ENCODE results near the gene ZNF565. TPM values are rescaled to one million over a fixed set of nuclear protein-coding genes. Genes with fewer than 3 reads are reported as not detected.

Gene ZNF565
- total RNA-seq, 1 experiment from 2014 or later: 3.0 TPM

GRCh38 chr19:36160821-36161596, 53.5 kb downstream of the ZNF565 start:
- Histone ChIP-seq H3K9ac (ENCODE audit: low read length) (no peak overlapping the region), H3K4me3 (ENCODE audit: low read length) (no peak overlapping the region), H4K20me1 (ENCODE audit: low read length) (no peaks in the 10 kb centered on the region), H3K9me3 (ENCODE audit: low read length) (no peaks in the 10 kb centered on the region), H3K4me2 (ENCODE audit: low read length) (no peak overlapping the region), H3K4me1 (ENCODE audit: insufficient read depth, low read length) (no peaks in the 10 kb centered on the region), H3F3A (ENCODE audit: low read length, unreplicated experiment) (no peaks in the 10 kb centered on the region), H3K27ac (ENCODE audit: low read length) (no peak overlapping the region), H3K27me3 (ENCODE audit: low read length) (no peaks in the 10 kb centered on the region), H3K9me2 (replicated peaks; ENCODE audit: low read length) (no peaks in the 10 kb centered on the region), H2AFZ (ENCODE audit: low read length) (no peak overlapping the region), H3K36me3 (ENCODE audit: low read depth, low read length) (0 out of 2 replicates have a peak, but pooled peaks cover 4% of the 10 kb centered on the region), H3K79me2 (ENCODE audit: low read length) (no peaks in the 10 kb centered on the region)
- ChIA-PET CTCF (interaction anchor here (0.7 kb wide), 1 partner anchor 525 kb away, joined by 4 read pairs; no protein-coding TSS in a partner anchor), POLR2A (ENCODE audit: unreplicated experiment) (no interaction called here)
- DNase-seq: no peak
- BruUV-seq (replicated peaks): no TSS peak
- ATAC-seq: no peak
- intact Hi-C loops (cut with micrococcal nuclease): no loop called here
- no peak for TF ChIP-seq CTCF (conservative IDR thresholded peaks at IDR 0.05; ENCODE audit: low read depth, low read length)
- TF ChIP-seq EZH2phosphoT487 (IDR thresholded peaks at IDR 0.05; ENCODE audit: borderline replicate concordance, low read length): no peak
- no peak for TF ChIP-seq EZH2 (IDR thresholded peaks at IDR 0.05; ENCODE audit: low read length, unreplicated experiment)

- Histone ChIP-seq H3K9ac (ENCODE audit: low read length) (no peak overlapping the region), H3K4me2 (ENCODE audit: low read length) (no peak overlapping the region), H3K79me2 (ENCODE audit: low read length) (no peaks in the 10 kb centered on the region), H3K9me2 (replicated peaks; ENCODE audit: low read length) (no peaks in the 10 kb centered on the region), H3K27me3 (ENCODE audit: low read length) (no peaks in the 10 kb centered on the region), H3F3A (ENCODE audit: low read length, unreplicated experiment) (no peaks in the 10 kb centered on the region), H3K9me3 (ENCODE audit: low read length) (no peaks in the 10 kb centered on the region), H3K36me3 (ENCODE audit: low read depth, low read length) (no peaks in the 10 kb centered on the region), H3K27ac (ENCODE audit: low read length) (no peak overlapping the region), H4K20me1 (ENCODE audit: low read length) (no peaks in the 10 kb centered on the region), H3K4me1 (ENCODE audit: insufficient read depth, low read length) (no peaks in the 10 kb centered on the region), H3K4me3 (ENCODE audit: low read length) (no peak overlapping the region), H2AFZ (ENCODE audit: low read length) (no peak overlapping the region)
- ChIA-PET CTCF (no interaction called here), POLR2A (ENCODE audit: unreplicated experiment) (no interaction called here)
- intact Hi-C loops (cut with micrococcal nuclease): no loop called here
- BruUV-seq (replicated peaks): no TSS peak
- ATAC-seq (no peak), DNase-seq (no peak)
- TF ChIP-seq EZH2 (IDR thresholded peaks at IDR 0.05; ENCODE audit: low read length, unreplicated experiment) (no peak), EZH2phosphoT487 (IDR thresholded peaks at IDR 0.05; ENCODE audit: borderline replicate concordance, low read length) (no peak), CTCF (conservative IDR thresholded peaks at IDR 0.05; ENCODE audit: low read depth, low read length) (no peak)
These were observed 61.3 kb downstream of the ZNF565 start for GRCh38 chr19:36153126-36153525.

- intact Hi-C loops (cut with micrococcal nuclease): no loop called here
- TF ChIP-seq EZH2phosphoT487 (IDR thresholded peaks at IDR 0.05; ENCODE audit: borderline replicate concordance, low read length): no peak
- Histone ChIP-seq H3K4me3 (ENCODE audit: low read length) (no peak within 1 kb of the TSS), H3K27ac (ENCODE audit: low read length) (no peak within 1 kb of the TSS), H3F3A (ENCODE audit: low read length, unreplicated experiment) (no peaks in the 10 kb centered on the region), H3K36me3 (ENCODE audit: low read depth, low read length) (no peaks in the 10 kb centered on the region), H3K4me1 (ENCODE audit: insufficient read depth, low read length) (no peaks in the 10 kb centered on the region), H3K4me2 (ENCODE audit: low read length) (no peak within 1 kb of the TSS), H3K9ac (ENCODE audit: low read length) (no peak within 1 kb of the TSS), H3K27me3 (ENCODE audit: low read length) (no peaks in the 10 kb centered on the region), H3K79me2 (ENCODE audit: low read length) (no peaks in the 10 kb centered on the region), H3K9me3 (ENCODE audit: low read length) (no peaks in the 10 kb centered on the region), H4K20me1 (ENCODE audit: low read length) (no peaks in the 10 kb centered on the region), H2AFZ (ENCODE audit: low read length) (no peak within 1 kb of the TSS), H3K9me2 (replicated peaks; ENCODE audit: low read length) (no peaks in the 10 kb centered on the region)
- no TSS peak for BruUV-seq (replicated peaks)
- no peak for DNase-seq
- ChIA-PET POLR2A (ENCODE audit: unreplicated experiment) (no interaction called here), CTCF (no interaction called here)
- ATAC-seq: no peak
These were observed 61.9 kb downstream of the ZNF565 start, which contains the start of gene COX7A1 for GRCh38 chr19:36152352-36153091. COX7A1 (minus strand) TSS chr19:36152447; CDS start chr19:36152407, 40 bp downstream.

Measured in PC-3 (cell line).